ENCODE measurements around the gene SUGCT.

SUGCT gene

GRCh38 chr7:40477094-40477493 lies 342.3 kb downstream of the SUGCT start:
- no peak for TF ChIP-seq CTCF (IDR thresholded peaks at IDR 0.05; ENCODE audit: insufficient read depth, low read length)
- TF ChIP-seq REST (IDR thresholded peaks at IDR 0.05; ENCODE audit: insufficient replicate concordance, low read depth): no peak
- no peak for TF ChIP-seq POLR2AphosphoS5 (IDR thresholded peaks at IDR 0.05; ENCODE audit: low read depth)
- TF ChIP-seq SPI1 (IDR thresholded peaks at IDR 0.05; ENCODE audit: borderline replicate concordance, low read depth): no peak
- TF ChIP-seq GABPA (IDR thresholded peaks at IDR 0.05; ENCODE audit: low read depth): no peak
- H3K4me3 ChIP-seq (replicated peaks; ENCODE audit: insufficient read depth, low read length): no peak overlapping the region

GRCh38 chr7:40482845-40483244 lies 348.0 kb downstream of the SUGCT start:
- H3K4me3 ChIP-seq (replicated peaks; ENCODE audit: insufficient read depth, low read length): no peak overlapping the region
- DNase-seq (ENCODE audit: low read depth in 1 of 2, low spot score in 1 of 2): no peak
- no peak overlapping the region for H3K27ac ChIP-seq (replicated peaks)
- no peaks in the 10 kb centered on the region for H3K27me3 ChIP-seq (ENCODE audit: insufficient read depth, poor library complexity, severe bottlenecking)
- TF ChIP-seq POLR2AphosphoS5 (IDR thresholded peaks at IDR 0.05; ENCODE audit: low read depth) (no peak), GABPA (IDR thresholded peaks at IDR 0.05; ENCODE audit: low read depth) (no peak), CTCF (IDR thresholded peaks at IDR 0.05; ENCODE audit: insufficient read depth, low read length) (no peak), REST (IDR thresholded peaks at IDR 0.05; ENCODE audit: insufficient replicate concordance, low read depth) (no peak)

More at GRCh38 chr7:40477094-40477493, 342.3 kb downstream of the SUGCT start:
- Histone ChIP-seq H3K27ac (replicated peaks) (no peak overlapping the region), H3K27me3 (ENCODE audit: insufficient read depth, poor library complexity, severe bottlenecking) (no peaks in the 10 kb centered on the region)
- DNase-seq (ENCODE audit: low read depth in 1 of 2, low spot score in 1 of 2): no peak

- H3K4me3 ChIP-seq (replicated peaks; ENCODE audit: insufficient read depth, low read length): no peak overlapping the region
- no peaks in the 10 kb centered on the region for H3K27me3 ChIP-seq (ENCODE audit: insufficient read depth, poor library complexity, severe bottlenecking)
- H3K27ac ChIP-seq (replicated peaks): no peak overlapping the region
- no peak for DNase-seq (ENCODE audit: low read depth in 1 of 2, low spot score in 1 of 2)
- TF ChIP-seq REST (IDR thresholded peaks at IDR 0.05; ENCODE audit: insufficient replicate concordance, low read depth): no peak
Measured at GRCh38 chr7:40483630-40484029, 348.8 kb downstream of the SUGCT start.
